ENCODE results near the gene CBFA2T2.
"Not testable (repeated sequence)": the region's sequence is repeated elsewhere in the genome, so short reads cannot be mapped to it uniquely, and the experiment has no call there.

Gene CBFA2T2

DNA sequence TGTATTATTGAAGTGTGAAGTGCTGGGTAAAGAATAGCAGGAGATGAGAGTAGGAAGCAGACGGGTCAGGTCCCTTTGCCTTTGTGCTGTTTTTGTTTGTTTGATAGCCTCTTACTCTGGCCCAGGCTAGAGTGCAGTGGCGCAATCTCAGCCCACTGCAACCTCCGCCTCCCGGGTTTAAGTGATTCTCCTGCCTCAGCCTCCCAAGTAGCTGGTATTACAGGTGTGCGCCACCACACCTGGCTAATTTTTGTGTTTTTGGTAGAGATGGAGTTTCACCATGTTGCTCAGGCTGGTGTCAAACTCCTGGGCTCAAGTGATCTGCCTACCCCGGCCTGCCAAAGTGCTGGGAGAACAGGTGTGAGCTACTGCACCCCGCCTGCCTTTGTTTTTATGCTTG is 18.1 kb downstream of the CBFA2T2 start:
- DNase-seq, result not testable (repeated sequence)

- not testable (repeated sequence) for DNase-seq
Measured at GRCh38 chr20:33509057-33509456, 19.2 kb downstream of the CBFA2T2 start.

- not testable (repeated sequence) for DNase-seq
Measured at GRCh38 chr20:33511876-33512275, 22.0 kb downstream of the CBFA2T2 start.

GRCh38 chr20:33515569-33516216 is 25.8 kb downstream of the CBFA2T2 start:
- DNase-seq, result no peak

- no peak for DNase-seq
Measured at GRCh38 chr20:33516882-33517281, 27.0 kb downstream of the CBFA2T2 start.

DNA sequence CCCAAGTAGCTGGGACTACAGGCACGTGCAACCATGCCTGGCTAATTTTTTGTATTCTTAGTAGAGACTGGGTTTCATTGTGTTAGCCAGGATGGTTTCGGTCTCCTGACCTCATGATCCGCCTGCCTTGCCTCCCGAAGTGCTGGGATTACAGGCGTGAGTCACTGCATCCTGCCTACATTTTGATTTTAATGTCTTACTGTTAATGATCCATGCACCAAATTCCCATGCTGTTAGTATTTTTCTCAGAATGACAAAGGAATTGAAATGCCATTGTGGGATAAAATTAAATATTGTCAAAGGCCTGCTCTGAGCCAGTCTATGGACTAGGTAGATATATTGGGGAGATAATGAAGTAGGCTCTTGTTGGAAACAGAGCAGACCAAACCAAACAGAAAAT is 28.2 kb downstream of the CBFA2T2 start:
- no peak for DNase-seq

DNA sequence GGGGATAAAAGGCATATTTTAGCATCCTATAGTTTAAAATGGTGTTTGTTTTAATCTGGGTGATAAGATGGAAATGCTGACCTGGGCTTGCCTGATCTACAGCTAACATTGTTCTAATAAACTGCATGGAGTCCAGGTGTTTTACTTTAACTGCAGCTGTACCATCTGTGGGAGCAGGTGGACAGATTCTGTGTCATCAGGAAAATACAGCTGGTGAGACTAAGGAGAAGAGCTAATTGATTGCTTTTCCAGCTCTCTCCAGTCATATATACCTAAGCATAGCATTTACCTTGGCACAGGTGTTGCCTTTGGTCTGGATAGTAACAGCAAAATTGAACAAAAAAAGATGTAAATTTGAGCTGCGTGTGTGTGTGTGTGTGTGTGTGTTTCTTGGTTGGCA is 31.6 kb downstream of the CBFA2T2 start:
- no peak for DNase-seq

DNA sequence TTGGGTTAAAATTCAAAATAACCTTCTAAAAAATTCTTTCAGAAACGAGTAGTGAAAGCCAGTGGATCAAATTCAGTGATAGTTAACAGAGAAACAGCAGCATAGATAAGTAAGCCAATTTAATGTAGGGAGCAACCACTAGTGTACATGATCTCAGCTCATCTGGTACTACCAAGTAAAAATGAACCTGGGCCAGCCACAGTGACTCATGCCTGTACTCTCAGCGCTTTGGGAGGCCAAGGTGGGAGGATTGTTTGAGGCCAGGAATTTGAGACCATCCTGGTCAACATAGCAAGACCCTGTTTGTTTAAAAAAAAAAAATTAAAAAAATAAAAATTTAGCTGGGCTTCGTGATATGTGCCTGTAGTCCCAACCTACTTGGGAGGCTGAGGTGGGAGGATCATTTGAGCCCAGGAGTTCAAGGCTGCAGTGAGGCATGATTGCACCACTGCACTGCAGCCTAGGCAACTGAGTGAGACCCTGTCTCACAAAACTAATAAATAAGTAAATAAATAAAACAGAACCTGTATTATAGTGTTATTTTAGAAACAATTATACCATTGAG is 32.4 kb downstream of the CBFA2T2 start:
- DNase-seq, result peak; percentile 41

GRCh38 chr20:33524261-33524660 is 34.4 kb downstream of the CBFA2T2 start:
- no peak for DNase-seq

DNA sequence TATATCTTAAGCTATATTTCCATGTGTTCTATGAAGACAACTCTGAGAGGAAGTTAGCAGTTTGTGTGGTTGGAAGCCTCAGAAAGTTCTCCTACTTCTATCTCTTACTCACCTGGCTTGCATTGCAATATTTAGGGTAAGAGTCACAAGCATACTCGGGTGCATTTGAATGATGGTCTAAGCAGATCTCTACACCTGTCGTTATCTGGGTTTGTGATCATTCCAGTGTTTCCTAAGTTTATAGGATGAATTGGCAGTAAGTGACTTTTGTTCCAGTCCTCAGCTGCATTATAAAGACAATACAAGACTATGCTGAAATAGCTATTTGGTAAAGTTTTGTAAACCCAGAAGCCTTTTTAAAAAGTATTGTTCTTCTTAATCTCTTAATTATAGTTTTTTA is 36.9 kb downstream of the CBFA2T2 start:
- DNase-seq, result no peak

DNA sequence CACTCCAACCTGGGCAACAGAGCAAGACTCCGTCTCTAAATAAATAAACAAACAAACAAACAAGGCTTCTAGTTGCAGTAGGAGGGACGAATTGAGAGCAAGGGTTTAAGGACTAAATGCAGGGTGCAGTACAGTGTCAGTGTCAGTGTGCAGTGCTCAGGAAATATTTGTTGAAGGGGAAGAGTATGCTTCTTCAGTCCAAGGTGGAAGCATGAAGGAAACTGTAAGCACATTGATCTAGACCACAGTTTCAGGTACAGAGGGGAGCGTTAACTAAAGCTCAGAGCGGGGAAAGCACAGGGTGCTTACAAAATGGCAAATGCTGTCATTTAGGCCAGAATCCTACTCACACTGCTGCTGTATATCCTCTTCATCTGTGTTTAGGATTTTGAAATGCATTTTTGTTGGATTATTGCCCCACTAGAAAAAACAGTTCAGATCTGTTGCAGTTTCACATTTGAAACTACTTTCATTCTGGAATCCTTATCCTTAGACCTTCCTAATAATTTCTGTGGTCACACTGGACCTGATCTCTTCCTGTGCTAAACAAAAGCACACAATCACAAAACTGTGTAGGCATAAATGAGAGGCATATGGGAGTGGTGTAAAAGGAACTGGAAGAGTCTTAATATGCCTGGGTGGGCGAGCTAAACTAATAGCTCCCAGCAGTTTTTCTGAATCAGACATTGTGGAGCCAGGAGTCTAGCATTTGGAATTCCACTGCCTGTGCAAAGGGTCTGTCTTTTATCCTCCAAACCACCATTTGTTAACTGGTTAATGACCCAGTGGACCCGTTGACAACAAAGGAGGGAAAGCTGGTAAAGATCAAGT is 41.4 kb downstream of the CBFA2T2 start:
- no peak for DNase-seq

DNA sequence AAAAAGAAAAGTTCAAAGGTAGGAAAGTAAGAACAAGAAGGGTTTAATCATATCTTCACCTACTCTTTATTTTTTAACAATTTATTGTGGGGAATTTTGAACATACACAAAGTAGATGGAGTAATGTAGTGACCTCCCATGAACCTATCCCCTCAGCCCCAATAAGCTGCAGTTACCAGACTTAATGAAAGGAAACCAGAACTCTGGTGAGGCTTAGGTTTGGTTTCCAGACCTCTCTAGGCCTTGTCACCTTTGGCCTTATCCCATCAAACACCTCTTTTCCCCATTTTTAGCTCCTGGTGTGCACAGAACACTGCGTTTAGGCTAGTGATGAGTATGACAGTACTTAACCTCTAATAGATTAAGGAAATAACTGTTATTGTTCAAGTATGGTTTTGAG is 42.0 kb downstream of the CBFA2T2 start:
- no peak for DNase-seq

GRCh38 chr20:33532753-33533459 is 43.0 kb downstream of the CBFA2T2 start:
- DNase-seq, result no peak

DNA sequence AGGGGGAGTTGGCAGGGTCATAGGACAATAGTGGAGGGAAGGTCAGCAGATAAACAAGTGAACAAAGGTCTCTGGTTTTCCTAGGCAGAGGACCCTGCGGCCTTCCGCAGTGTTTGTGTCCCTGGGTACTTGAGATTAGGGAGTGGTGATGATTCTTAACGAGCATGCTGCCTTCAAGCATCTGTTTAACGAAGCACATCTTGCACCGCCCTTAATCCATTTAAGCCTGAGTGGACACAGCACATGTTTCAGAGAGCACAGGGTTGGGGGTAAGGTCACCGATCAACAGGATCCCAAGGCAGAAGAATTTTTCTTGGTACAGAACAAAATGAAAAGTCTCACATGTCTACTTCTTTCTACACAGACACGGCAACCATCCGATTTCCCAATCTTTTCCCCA is 45.8 kb downstream of the CBFA2T2 start:
- not testable (repeated sequence) for DNase-seq

GRCh38 chr20:33537608-33538007 is 47.7 kb downstream of the CBFA2T2 start:
- no peak for DNase-seq

DNA sequence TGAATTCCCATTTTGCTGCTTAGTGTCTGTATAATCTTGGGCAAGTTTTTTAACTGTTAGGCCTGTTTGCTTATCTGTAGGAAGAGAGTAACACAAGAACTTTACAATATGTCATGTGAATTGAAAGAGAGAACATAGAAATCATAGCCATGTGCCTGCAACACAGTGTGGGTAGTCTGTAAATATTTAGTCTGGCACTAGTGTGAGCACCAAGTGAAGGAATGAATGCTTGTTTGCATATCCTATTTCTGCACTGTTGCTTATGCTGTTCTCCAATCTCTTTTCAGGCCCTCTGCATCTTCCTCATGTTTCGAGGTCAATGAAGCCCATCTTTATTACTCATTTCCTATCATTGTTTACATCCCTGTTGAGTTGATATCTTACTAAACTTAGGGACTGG is 49.2 kb downstream of the CBFA2T2 start:
- no peak for DNase-seq

- no peak for DNase-seq
Measured at GRCh38 chr20:33540427-33540826, 50.5 kb downstream of the CBFA2T2 start.

DNA sequence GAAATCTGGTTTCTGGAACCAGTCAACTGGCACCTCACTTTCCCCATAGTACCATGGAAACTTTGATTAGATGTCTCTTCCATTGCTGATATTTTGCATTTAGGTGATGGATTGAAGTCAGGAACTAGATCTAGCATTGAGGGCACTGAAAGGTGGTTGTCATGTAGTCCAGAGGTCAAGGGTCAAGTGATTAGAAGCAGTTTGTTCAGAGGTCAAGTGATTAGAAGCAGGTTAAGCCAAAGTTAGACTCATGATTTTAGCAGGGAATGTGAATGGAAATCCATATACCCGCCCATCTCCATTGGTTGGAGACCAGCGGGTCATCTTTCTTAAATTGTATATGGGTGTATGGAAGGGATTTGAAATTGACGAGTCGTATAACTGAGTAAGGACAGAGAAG is 51.2 kb downstream of the CBFA2T2 start:
- no peak for DNase-seq

- DNase-seq, result no peak
Measured at GRCh38 chr20:33541797-33542196, 51.9 kb downstream of the CBFA2T2 start.

GRCh38 chr20:33545763-33546162 is 55.9 kb downstream of the CBFA2T2 start:
- no peak for DNase-seq

DNA sequence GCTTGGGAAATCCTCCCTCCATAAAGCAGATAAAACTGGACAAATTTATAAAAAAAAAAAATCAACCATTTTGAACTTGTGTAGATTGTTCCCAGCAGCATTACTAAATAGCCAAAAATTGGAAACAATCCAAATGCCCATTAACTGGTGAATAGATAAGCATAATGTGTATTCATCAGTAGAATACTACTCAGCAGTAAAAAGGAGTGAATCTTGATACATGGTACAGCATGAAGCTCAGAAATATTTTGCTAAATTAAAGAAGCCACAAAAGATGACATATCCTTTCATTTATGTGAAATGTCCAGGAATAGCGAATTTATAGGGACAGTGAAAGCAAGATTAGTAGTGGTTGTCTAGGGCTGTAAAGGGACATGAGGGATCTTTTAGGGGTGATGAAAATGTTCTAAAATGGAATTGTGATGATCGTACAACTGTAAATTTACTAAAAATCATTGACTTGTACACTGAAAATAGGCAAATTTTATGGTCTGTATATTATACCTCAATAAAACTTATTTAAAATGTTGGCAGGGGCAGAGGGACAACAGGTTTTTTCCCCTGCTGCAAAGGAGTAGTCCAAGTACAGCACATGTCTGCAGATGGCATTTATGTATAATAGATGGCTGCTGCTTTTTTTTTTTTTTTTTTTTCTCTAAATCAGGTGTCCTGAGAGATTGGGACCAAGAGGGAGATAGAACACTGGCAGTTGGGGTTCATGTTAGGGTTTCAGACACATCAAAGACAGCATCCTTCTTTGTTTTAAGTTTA is 59.5 kb downstream of the CBFA2T2 start:
- DNase-seq, result no peak

- no peak for DNase-seq
Measured at GRCh38 chr20:33551778-33552177, 61.9 kb downstream of the CBFA2T2 start.

- no peak for DNase-seq
Measured at GRCh38 chr20:33552519-33552918, 62.6 kb downstream of the CBFA2T2 start.

Data from stimulated activated CD4-positive, alpha-beta T cell treated with anti-CD3 and anti-CD28 coated beads, Interleukin-1b, Interleukin-23, amount 100 ng/mL, for 48 hours (primary cell).